Testis (tissue), 3 donors: ENCODE results near the gene LCP2. TPM values are rescaled to one million over a fixed set of nuclear protein-coding genes. Genes with fewer than 3 reads are reported as not detected.
A peak's percentile ranks its signal among the peaks of the same experiment; 100 is the strongest.

Source experiments
- DNase-seq: peaks from one replicate; pipeline ENCODE4 v3.0.0-alpha.2; 2019
- H3K27ac ChIP-seq, 2 donors: fragments of 200-600 bp; sonication (generic); one replicate each; pipeline ENCODE4 v1.5.1; 2019
- H3K27me3 ChIP-seq: fragments of 200-600 bp; sonication (generic); one replicate; pipeline ENCODE4 v1.5.1; 2019
- H3K36me3 ChIP-seq: fragments of 200-600 bp; sonication (generic); one replicate; pipeline ENCODE4 v1.5.1; 2017; ENCODE audit warnings: low read depth; ENCODE audit errors: missing control alignments
- H3K4me1 ChIP-seq: fragments of 200-600 bp; sonication (generic); one replicate; pipeline ENCODE4 v1.5.1; 2019
- H3K4me3 ChIP-seq, 2 donors: fragments of 200-600 bp; sonication (generic); one replicate each; pipeline ENCODE4 v1.5.1; 2017 to 2019
- H3K9me3 ChIP-seq: fragments of 200-600 bp; sonication (generic); one replicate; pipeline ENCODE4 v1.5.1; 2017
- CTCF ChIP-seq, 3 experiments: fragments of 450-650 bp in 2 of 3; fragments of 200-600 bp in 1 of 3; sonication (generic) in 1 of 3; IDR thresholded peaks; one replicate each; pipeline ENCODE4 v1.5.1; 2016 to 2019; ENCODE audit warnings: antibody characterized with exemption in 3 of 3, mild to moderate bottlenecking in 2 of 3, moderate library complexity in 1 of 3
- POLR2A ChIP-seq: fragments of 450-650 bp; IDR thresholded peaks from one replicate; pipeline ENCODE4 v1.6.1; 2017; ENCODE audit warnings: antibody characterized with exemption, mild to moderate bottlenecking, moderate library complexity
- WGBS, 2 donors: methylation state at CpG; one replicate each; pipeline ENCODE4 v1.1.5; 2018; 5-methylcytosine and 5-hydroxymethylcytosine counted together
- intact Hi-C: fragments of 100-400 bp; cut with DNase I; formaldehyde crosslinking; loops from one replicate; pipeline ENCODE4 v1.15.1; 2023; ENCODE audit warnings: low total_unique reads
- polyA plus RNA-seq: library from polyadenylated mRNA; stranded (reverse); fragments of 350-450 nt; fragmentation: Illumina TruSeq; extraction: RNeasy Lipid Tissue Mini Kit (QIAGEN cat#74804); gene quantifications from one replicate; pipeline ENCODE4 v1.2.3, GENCODE V29; 2014; ENCODE audit warnings: low read depth, low replicate concordance; ENCODE audit not compliant: insufficient read depth
- total RNA-seq, 2 donors: library from RNA; depleted of rRNA; stranded (reverse); fragments of >200 nt; gene quantifications; one replicate each; pipeline ENCODE4 v1.2.3, GENCODE V29; 2016

LCP2 gene
- total and polyA plus RNA-seq, 3 donors from 2014 or later = 8.6 to 14.2 (median 11.5) TPM

GRCh38 chr5:170296036-170296934 is 1.3 kb downstream of the LCP2 start:
- TF ChIP-seq POLR2A (no peak), CTCF (IDR thresholded peaks at IDR 0.05) (no peak)
- intact Hi-C loops = no loop called here
- no peaks in the 10 kb centered on the region for H3K9me3 ChIP-seq
- no peaks in the 10 kb centered on the region for H3K27me3 ChIP-seq
- no peak for DNase-seq
- peak overlapping the region in 1 of 2 donors; percentile 30 for H3K4me3 ChIP-seq
- H3K4me1 ChIP-seq = no peaks in the 10 kb centered on the region
- no peaks in the 10 kb centered on the region for H3K36me3 ChIP-seq
- WGBS, 2 donors = 80 to 94% methylated on average over 13 of the region's 13 CpGs
- H3K27ac ChIP-seq = no peak overlapping the region

GRCh38 chr5:170294556-170294955 is 3.0 kb downstream of the LCP2 start:
- Histone ChIP-seq H3K27me3 (no peaks in the 10 kb centered on the region), H3K36me3 (no peaks in the 10 kb centered on the region), H3K4me1 (no peaks in the 10 kb centered on the region), H3K27ac (no peak overlapping the region), H3K9me3 (no peaks in the 10 kb centered on the region), H3K4me3 (no peak overlapping the region)
- TF ChIP-seq POLR2A (no peak), CTCF (IDR thresholded peaks at IDR 0.05) (no peak)
- intact Hi-C loops = no loop called here
- no peak for DNase-seq

GRCh38 chr5:170294057-170294456 is 3.5 kb downstream of the LCP2 start:
- H3K9me3 ChIP-seq = no peaks in the 10 kb centered on the region
- no peak overlapping the region for H3K27ac ChIP-seq
- no peaks in the 10 kb centered on the region for H3K4me1 ChIP-seq
- intact Hi-C loops = no loop called here
- TF ChIP-seq POLR2A (no peak), CTCF (IDR thresholded peaks at IDR 0.05) (no peak)
- no peak overlapping the region for H3K4me3 ChIP-seq
- 92 to 95% methylated on average over 3 of the region's 3 CpGs for WGBS, 2 donors
- H3K36me3 ChIP-seq = no peaks in the 10 kb centered on the region
- DNase-seq = no peak
- H3K27me3 ChIP-seq = no peaks in the 10 kb centered on the region

GRCh38 chr5:170293273-170293672 is 4.3 kb downstream of the LCP2 start:
- no peak overlapping the region for H3K4me3 ChIP-seq
- WGBS, 2 donors = 80 to 90% methylated on average over 6 of the region's 6 CpGs
- intact Hi-C loops = no loop called here

More at GRCh38 chr5:170293273-170293672, 4.3 kb downstream of the LCP2 start:
- TF ChIP-seq POLR2A (no peak), CTCF (IDR thresholded peaks at IDR 0.05) (no peak)
- no peaks in the 10 kb centered on the region for H3K4me1 ChIP-seq
- H3K27me3 ChIP-seq = no peaks in the 10 kb centered on the region
- no peaks in the 10 kb centered on the region for H3K36me3 ChIP-seq
- DNase-seq = no peak
- H3K9me3 ChIP-seq = no peaks in the 10 kb centered on the region
- H3K27ac ChIP-seq = no peak overlapping the region
